HG03066 (cell line): ENCODE results near the gene DGLUCY.
"Not testable (repeated sequence)": the region's sequence is repeated elsewhere in the genome, so short reads cannot be mapped to it uniquely, and the experiment has no call there.

ENCODE experiments used
- ATAC-seq: cut with Tn5 transposase; IDR thresholded peaks from one replicate; pipeline ENCODE4 v1.9.1; 2021; ENCODE audit warnings: low read depth; ENCODE audit not compliant: unreplicated experiment

DGLUCY gene

DNA sequence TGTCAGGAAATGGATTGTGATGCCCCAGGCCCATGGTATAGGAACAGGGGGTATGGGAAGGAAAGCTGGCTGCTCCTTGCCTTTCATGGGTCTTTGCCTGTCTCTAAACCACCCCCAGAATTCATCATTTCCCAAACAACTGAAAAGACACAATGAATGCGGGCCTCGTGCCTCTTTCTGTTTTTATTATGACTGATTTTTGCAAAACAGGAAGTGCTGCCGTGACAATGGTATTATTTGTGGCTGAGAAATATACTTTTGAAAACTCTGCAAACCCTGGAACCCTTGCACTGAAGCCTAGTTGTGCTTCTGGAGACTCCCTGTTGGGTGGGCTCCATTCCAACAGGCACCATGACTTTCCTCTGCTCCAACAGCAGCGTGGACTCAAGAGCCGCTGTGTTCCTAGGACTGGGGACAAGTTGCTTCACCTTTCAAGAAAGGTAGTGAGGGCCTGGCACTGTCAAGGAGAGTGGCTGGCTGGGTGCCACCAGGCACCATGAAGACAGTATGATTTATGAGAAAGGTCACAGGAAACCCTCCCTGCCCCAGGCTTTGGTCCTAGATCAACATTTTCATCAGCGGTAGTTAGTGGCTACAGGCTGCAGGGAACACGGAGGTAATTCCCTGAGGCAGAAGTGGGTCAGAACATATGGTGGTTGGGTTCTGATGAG lies 4.8 kb upstream of the DGLUCY start:
- ATAC-seq, result no peak

DNA sequence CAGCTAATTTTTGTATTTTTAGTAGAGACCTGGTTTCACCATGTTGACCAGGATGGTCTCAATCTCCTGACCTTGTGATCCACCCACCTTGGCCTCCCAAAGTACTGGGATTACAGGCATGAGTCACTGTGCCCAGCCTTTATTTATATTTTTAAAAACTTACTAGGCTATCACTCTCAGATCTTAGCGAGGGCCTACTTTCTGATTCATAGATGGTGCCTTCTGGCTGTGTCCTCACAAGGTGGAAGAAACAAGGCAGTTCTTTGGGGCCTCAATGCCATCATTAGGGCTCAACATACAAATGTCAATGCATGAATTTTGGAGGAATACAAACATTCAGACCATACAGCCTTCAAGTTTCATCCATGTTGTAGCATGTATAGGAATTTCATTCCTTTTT lies 2.4 kb upstream of the DGLUCY start:
- no peak for ATAC-seq

DNA sequence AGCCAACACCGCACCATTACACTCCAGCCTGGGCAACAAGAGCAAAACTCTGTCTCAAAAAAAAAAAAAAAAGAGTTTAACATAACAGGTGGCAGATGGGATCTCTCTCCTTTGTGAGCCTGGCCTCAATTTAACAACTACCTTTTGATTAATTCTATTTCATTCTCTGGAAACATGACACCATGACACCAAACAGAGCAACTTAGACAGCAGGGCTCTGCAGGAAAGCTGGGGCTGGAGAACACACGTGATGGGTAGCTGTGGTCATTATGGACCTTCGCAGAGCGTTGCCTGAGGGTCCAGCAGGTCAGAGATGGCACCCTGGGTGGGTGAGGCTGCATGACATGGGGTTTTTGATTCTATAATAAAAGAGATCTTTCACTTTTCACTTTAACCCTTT lies 1.7 kb upstream of the DGLUCY start:
- ATAC-seq, result no peak

DNA sequence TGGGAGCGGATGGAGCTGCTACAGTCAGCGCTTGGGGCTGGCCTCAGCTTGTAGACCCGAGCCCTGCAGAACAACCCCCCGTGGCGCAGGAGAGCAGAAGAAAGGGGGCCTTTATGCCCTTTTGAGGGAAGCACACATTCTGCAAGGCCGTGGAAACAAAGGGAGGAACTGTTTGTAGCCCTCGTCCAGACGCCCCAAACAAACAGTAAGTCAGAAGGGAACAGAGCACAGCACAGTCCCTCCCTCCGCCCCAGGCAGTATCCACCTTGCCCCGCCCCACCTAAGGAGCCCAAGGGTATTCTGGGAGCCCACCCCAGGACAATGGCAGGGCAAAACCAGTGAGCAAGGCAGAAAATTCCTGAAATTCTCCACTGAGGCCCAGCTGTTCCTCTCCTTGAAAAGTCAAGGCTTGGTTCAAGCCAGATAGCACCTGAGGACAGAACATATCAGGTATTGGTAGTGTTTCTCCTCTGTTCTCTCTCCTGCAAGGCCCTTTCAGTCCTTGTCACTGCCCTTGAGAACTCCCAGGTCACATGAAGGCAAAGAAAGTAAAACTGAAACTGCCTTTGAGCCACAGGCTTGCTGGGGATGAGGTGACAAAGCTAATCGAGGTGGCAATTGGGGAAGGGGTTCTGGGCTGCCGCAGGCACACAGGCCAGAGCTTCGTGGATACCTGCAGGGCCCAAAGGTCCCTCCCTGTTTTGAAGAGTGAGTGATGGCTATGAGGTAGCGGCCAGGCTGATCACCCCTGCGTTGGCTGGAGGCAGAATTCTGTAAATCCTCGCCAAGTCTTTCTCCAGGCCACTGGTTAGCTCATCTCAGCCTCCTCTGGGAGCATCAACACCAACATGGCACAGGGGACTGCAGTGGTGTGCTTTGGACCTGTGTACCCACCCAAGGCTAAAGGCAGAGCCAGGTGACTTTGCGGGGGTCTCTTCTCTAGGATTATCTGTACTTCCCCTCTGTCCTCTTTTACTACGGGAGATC lies 499 bp downstream of the DGLUCY start:
- peak; percentile 70 for ATAC-seq

DNA sequence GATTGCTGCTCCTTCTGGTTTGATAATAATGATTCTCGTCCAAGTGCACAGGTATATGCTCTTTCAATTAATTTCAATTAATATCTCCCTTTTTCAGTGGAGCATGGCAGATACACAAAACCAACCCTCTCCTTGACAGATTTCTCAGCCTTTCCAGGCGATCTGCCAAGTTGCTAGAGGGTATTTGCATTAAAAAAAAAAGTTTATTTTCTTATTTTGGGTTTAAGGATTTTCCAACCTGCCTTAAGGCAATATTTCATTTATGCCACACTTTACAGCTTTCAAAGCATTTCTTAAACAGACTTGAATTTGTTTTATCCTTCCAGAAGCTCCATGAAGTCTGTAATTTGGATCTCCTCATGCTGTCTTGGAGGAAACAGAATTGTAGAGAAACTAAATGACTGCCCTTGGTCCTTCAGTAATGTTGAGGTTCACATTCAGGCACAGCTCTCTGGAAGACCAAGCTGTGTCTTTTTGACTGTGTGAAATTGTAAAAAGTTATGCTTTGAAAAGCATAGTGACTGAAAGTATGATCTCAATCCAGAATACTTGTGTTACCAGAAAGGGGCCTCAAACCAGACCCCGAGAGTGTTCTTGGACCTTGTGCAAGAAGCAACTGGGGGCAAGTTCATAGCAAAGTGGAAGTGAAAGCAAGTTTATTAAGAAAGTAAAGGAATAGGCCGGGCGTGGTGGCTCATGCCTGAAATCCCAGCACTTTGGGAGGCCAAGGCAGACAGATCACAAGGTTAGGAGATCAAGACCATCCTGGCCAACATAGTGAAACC lies 2.3 kb downstream of the DGLUCY start:
- no peak for ATAC-seq

DNA sequence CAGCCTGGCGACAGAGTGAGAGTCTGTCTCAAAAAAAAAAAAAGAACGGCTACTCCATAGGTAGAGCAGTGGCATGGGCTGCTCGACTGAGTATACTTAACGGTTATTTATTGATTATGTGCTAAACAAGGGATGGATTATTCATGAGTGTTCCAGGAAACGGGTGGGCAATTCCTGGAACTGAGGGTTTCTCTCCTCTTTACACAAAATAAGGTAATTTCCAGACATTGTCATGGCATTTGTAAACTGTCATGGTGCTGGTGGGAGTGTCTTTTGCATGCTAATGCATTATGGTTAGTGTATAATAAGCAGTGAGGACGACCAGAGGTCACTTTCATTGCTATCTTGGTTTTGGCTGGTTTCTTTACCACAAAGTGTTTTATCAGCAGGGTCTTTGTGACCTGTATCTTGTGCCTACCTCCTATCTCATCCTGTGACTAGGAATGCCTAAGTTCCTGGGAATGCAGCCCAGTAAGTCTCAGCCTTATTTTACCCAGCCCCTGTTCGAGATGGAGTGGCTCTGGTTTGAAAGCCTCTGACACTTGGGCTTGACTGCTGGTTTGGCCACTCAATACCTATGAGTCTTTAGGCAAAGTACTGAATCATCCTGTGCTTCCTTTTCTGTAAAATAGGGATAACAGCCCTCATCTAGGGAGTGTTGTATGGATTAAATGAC lies 3.2 kb downstream of the DGLUCY start:
- ATAC-seq, result no peak

DNA sequence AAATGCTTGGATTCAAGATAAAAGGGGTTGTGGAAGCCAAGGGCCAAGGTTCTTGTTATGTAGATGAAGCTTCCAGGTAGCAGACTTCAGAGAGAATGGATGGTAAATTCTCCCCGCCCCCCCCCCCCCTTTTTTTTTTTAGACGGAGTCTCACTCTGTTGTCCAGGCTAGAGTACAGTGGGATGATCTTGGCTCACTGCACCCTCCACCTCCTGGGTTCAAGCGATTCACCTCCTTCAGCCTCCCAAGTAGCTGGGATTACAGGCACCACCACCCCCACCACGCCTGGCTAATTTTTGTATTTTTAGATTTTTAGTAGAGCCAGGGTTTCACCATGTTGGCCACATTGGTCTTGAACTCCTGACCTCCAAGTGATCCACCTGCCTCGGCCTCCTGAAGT lies 4.1 kb downstream of the DGLUCY start:
- no peak for ATAC-seq

DNA sequence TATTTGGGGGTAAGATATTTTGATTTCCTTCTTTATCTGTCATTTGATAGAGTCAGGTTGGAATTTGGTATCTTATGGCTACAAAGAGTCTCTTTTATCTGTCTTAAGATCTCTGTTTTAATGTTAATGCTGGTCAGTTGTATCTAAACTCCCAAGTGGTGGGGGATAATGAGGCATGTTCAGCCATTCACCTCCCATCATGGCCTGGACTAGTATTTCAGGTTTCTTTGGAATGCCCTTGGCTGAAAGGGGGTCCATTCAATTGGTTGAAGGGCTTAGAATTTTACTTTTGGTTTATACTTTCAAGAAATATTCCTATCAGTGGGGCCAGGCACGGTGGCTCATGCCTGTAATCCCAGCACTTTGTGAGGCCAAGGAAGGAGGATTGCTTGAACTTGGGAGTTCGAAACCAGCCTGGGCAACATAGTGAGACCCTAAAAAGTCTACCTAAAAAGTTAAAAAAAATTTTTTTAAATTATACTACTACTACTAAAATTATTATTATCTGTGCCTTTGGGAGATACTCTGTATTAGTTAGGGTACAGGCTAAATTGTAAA lies 4.7 kb downstream of the DGLUCY start:
- ATAC-seq, result no peak

DNA sequence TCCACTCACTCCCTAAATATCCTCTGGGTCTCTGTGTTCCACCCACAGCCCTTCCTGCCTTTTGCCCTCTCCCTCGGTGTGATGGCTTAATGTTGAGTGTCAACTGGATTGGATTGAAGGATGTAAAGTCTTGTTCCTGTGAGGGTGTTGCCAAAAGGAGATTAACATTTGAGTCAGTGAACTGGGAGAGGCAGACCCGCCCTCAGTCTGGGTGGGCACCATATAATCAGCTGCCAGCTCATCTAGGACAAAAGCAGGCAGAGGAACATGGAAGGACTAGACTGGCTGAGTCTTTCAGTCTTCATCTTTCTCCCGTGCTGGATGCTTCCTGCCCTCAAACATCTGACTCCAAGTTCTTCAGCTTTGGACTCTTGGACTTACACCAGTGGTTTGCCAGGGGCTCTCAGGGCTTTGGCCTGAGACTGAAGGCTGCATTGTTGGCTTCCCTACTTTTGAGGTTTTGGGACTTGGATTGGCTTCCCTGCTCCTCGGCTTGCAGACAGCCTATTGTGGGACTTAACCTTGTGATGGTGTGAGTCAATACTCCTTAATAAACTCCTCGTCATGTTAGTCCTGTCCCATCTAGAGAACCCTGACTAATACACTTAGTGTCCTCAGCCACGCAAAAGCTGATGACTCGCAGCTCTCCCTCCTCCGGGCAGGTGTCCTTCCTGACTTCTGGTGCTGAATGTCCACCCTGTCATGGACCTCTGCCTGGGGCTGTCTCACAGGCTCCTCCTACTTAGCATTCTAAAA lies 5.9 kb downstream of the DGLUCY start:
- no peak for ATAC-seq

DNA sequence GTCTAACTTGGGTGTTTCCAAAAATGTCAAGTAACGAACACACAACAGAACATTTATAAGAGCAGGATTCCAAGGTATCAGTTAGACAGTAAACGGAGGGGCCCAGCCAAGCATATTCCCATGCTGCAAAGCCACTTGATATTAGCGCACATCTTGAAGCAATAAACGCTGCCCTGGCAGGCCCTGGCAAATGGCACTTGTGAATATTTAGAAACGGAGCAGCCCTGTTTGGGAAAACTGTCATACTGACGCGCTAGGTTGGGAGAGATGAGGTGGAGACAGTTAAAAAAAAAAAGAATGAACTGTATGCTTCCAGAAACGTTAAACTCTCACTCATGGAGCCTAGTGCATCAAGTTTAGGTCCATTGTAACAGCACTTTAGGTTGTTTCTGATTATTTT lies 9.3 kb downstream of the DGLUCY start:
- no peak for ATAC-seq

DNA sequence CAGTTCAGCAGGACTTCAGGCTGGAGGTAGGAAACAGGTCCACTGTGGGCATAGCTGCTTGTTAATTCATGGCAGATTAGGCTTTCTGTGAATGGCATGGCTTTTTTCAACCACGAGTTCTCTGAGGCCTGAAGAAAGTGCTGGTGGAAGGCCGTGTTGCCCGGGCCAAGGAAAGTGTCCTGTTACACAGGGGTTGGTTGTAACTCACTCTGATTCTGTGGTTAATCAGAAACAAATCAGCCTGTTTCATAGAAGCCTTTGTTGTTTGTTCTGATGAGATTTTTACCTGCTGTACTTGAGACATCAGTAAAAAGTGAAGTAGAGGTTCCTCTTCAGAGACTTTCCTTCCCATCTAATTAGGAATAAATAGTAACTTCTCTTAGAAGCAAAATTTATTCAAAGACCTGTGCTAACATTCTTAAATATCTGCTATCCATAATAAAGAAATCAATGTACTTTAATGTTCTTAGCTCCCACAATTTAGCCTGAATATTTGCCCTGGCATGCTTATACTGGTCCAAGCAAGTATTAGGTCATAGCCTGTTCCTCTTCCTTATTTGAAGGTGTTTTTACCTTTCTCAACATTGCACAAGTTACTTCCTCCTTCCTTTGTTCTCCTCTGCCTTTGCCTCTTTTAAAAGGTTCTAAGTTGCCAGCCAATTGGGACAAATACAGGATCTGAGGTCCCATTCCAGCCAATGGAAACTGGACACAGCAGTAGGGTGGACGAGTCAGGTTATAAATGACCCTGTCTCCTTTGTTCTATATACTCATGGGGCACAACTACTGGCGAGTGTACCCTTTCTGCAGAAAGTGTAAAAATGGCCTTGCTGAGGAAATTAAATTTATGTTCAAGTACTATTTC lies 10.8 kb downstream of the DGLUCY start:
- not testable (repeated sequence) for ATAC-seq

DNA sequence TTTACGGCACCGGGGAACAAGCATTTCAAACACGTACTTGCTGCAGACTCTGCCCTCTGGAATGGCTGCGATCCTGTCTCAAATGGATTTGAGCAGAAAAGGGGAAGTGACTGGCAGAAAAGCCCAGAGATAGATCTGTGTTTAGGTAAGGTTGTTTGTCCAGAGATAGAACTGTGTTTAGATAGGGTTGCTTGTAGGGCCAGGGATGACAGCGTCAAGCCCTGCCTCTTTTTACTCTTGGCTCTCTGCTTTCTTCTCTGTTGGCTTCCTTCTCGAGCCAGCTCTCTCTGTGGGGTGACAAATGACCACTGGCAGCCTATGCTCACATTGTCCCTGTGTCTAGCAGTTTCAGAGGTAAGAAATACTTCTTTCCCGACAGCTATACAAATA lies 11.4 kb downstream of the DGLUCY start:
- ATAC-seq, result no peak

DNA sequence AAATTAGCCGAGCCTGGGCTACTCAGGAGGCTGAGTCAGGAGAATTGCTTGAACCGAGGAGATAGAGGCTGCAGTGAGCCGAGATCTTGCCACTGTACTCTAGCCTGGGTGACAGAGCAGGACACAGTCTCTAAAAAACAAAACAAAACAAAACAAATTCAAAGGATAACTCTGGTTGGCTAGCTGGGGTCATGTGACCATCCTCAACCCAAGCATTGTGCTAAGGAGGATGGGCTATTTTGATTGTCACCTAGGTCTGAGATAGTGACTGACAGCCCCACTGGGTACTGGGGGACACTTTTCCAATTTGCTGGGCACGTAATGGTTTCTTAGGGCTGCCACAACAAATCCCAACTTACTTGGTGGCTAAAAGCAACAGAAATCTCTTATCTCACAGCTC lies 11.9 kb downstream of the DGLUCY start:
- no peak for ATAC-seq

DNA sequence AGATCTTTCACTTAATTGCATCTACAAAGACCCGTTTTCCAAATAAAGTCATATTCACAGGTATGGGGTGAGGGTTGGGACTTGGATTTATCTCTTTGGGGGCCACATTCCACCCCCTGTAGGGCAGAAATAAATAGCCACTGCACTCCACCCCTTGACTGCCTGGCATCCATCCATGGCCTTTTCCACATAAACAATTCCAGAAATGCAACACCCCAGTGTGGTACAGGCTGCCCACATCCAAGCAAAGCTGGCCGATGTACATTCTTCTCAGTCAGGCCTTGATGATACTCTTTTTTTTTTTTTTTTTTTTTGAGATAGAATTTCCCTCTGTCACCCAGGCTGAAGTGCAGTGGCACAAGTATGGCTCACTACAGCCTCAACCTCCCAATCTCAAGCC lies 12.9 kb downstream of the DGLUCY start:
- no peak for ATAC-seq

DNA sequence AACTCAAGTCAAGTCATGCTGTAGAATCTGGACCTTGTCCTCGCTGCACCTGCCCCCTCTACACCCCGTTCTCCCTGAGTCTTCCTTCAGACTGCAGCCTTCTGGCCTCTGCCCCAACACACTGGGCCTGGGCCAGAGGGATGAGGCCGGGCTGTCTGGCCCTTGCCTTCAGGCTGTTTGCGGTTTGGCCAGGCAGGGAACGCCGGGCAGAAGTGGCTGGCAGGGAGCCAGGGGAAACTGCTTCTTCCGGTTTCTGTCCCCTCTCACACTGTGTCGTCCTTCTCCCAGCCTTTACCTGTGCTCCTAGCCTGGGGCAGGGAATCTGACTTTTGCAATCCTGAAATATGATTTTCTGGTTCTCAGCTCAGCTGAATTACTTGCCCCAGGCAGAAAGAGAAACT lies 13.5 kb downstream of the DGLUCY start:
- ATAC-seq, result no peak

DNA sequence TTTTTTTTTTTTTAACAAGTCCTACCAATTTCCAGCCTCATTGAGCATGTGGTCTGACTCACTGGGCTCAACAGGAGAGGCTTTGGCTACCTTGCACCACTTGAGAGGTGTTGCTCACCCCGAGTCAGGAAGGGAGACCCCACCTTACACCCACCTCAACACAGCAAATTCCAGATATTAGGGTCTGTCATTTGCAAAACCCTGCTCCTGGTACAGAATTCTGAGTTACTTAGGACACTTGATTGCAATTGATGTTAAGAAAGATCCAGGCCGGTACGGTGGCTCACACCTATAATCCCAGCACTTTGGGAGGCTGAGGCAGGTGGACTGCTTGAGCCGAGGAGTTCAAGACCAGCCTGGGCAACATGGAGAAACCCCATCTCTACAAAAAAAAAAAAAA lies 14.1 kb downstream of the DGLUCY start:
- no peak for ATAC-seq

DNA sequence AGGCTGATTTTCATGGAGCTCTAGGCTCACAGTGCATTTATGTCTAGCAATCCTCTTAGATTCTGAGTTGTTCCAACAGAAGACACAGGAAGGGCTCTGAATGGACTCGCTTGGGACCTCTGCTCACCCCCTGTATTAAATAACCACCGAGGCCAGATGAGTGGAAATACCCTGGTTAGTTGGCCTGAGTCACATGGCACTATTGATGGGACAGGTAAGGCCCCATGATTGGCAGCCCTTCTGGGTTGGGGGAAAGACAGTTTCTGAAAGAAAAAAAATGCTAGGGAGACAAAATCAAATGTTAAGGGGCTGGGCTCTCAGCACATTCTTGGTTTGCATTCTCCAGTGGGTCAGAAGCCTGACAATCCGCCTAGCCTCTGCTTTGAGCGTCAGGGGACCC lies 14.8 kb downstream of the DGLUCY start:
- ATAC-seq, result no peak

DNA sequence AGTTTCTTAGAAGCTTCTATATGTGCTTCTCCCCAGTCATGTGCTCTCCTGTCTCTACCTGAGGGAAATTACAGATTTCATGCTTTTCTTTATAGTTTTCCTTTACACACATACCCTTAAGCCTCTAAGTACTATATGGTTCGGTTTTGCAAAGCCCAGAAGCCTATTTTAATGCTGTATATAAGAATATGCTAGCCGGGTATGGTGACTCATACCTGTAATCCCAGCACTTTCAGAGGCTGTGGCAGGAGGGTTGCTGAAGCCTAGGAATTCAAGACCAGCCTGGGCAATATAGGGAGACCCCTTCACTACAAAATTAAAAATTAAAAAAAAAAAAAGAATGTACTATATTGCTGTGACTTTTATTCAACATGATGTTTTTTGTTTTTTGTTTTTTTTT lies 15.4 kb downstream of the DGLUCY start:
- ATAC-seq, result no peak

DNA sequence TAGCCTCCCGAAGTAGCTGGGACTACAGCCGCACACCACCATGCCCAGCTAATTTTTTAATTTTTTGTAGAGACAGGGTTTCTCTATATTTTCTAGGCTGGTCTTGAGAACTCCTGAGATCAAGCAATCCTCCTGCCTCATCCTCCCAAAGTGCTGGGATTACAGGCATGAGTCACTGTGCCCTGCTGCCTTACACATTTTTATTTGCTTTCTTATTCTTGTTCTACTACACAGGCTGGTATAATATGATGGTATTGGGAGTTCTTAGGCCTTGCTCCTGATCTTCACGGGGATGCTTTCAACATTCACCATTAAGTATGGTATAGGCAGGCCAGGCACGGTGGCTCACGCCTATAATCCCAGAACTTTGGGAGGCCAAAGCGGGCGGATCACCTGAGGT lies 21.2 kb downstream of the DGLUCY start:
- ATAC-seq, result no peak
